OCI-M2 (cell line): ENCODE results near the gene CALCOCO1.
"Not testable (repeated sequence)": the region's sequence is repeated elsewhere in the genome, so short reads cannot be mapped to it uniquely, and the experiment has no call there.

Experiments
- DNase-seq: peaks from one replicate; lab custom pipeline; 2025; ENCODE audit not compliant: unreplicated experiment; lab: John Stamatoyannopoulos, UW

Gene CALCOCO1

DNA sequence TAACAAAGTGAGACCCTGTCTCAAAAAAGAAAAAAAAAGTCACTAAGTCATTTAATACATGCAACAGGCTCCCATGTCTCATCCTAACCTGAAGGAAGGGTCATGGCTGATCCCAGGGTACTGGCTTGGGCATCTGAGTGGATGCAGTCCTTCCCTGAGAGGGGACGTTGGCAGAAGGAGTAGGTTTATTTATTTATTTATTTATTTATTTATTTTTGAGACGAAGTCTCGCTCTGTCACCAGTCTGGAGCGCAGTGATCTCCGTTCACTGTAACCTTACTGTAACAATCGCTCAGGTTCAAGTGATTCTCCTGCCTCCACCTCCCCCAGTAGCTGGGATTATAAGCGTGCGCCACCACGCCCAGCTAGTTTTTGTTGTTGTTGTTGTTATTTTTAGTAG is 7.2 kb upstream of the CALCOCO1 start:
- no peak for DNase-seq

DNA sequence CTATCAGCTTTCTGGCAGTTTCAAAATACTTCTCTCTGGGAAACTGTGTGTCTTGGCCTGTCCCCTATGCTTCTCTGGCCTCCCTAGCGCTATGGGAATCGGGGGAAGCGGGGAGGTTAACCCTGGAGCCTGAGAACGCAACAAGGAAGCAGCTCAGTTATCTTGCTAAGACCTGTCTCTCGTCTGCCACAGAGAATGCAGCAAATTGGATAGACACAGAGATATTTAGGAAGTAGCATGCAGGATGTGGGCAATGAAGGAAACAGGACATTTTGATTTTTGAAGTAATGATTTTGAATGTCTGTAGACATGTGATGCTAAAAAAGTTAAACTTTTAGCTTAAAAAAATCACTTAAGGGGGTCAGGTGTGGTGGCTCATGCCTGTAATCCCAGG is 6.6 kb upstream of the CALCOCO1 start:
- no peak for DNase-seq

GRCh38 chr12:53733051-53733806 is 6.0 kb upstream of the CALCOCO1 start:
- no peak for DNase-seq

DNA sequence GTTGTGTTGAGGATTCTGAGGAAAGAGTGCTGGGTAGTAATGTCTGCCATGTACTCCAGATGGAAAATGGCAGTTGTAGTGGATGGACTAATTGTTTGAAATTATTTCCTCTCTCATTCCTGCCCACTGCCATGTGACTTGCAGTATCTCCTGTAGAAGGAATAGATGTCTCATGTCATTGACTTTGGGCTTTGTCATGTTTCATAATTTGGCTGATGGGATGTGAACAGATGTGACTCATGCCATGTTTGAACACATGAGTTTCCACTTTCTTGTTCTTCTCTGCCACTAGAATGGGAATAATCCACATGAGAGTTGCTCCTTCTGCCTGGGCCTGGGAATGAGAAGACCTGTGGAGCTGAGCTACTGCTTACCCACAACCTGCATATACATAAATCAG is 2.4 kb upstream of the CALCOCO1 start:
- no peak for DNase-seq

- no peak for DNase-seq
Observed at GRCh38 chr12:53728206-53728605, 954 bp upstream of the CALCOCO1 start.

- no peak for DNase-seq
Observed at GRCh38 chr12:53726946-53727309, 324 bp downstream of the CALCOCO1 start.

GRCh38 chr12:53726341-53726740 is 911 bp downstream of the CALCOCO1 start:
- DNase-seq = no peak

DNA sequence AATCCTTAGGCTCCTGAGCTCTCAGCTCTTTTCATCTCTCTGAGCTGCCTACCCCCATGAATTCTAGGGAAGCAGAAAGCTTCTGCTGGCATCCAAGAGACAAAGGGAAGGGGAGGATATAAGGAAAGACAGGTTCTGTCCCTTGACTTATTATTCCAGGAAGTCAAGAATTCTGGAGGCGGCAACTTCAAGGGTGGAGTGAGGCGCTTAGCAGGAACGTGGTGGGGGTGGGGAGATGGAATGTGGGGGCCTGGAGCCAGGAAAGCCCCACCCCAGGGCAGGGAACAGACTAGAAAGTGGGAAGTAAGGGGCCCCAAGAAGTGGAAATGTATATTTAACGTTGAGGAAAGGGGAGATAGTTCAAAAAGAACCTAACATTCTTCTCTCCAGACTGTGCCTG is 1.4 kb downstream of the CALCOCO1 start:
- DNase-seq = no peak

GRCh38 chr12:53722450-53723041 is 4.7 kb downstream of the CALCOCO1 start:
- DNase-seq = no peak

DNA sequence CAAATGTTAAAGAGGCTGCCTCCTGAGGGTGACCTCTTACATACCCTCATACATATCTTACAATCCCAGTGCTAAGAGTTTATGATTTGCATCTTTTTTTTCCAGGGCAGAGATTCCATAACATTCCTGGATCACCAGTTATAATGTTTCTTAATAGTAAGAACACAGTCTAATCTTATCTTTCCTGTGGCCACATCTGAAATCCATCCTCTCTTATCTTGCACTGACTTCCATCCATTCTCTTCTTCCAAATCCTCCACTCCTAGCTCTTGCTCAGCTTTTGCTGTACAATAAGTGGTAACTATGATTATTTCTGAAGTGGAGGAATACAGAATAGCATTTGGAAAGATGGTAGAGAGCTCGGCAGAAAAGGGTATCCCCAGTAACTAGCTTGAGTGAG is 6.3 kb downstream of the CALCOCO1 start:
- no peak for DNase-seq

GRCh38 chr12:53719649-53720048 is 7.6 kb downstream of the CALCOCO1 start:
- no peak for DNase-seq

DNA sequence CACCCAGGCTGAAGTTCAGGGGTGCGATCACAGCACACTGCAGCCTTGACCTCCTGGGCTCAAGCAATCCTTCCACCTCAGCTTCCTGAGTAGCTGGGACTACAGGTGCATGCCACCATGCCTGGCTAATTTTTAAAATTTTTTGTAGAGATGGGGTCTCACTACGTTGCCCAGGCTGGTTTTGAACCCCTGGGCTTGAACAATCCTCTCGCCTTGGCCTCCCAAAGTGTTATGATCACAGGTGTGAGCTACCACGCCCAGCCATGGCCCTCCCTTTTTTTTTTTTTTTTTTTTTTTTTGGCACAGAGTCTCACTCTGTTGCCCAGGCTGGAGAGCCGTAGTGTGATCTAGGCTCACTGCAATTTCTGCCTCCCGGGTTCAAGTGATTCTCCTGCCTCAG is 8.7 kb downstream of the CALCOCO1 start:
- not testable (repeated sequence) for DNase-seq

- no peak for DNase-seq
Observed at GRCh38 chr12:53717319-53717718, 9.9 kb downstream of the CALCOCO1 start.

DNA sequence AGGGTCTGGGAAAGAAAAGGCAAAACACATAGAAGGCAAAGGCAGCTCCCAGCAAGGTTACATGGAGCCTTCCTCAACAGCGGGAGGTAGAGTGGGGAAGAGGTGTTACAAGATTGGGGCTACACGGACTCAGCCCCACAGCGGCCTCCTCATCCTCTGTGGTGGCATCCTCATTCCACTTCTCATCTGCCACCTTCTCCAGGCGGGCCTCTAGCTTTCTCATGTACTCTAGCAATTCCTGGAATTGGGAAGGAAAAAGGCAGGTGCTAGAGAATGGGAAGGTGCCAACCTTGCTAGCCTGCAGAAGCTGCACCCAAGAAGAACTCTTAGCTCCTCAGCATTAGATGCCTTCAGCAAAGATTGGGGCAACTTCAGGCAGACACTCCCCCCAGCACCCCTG is 13.2 kb downstream of the CALCOCO1 start:
- DNase-seq = no peak

- DNase-seq = no peak
Observed at GRCh38 chr12:53713516-53713915, 13.7 kb downstream of the CALCOCO1 start.

DNA sequence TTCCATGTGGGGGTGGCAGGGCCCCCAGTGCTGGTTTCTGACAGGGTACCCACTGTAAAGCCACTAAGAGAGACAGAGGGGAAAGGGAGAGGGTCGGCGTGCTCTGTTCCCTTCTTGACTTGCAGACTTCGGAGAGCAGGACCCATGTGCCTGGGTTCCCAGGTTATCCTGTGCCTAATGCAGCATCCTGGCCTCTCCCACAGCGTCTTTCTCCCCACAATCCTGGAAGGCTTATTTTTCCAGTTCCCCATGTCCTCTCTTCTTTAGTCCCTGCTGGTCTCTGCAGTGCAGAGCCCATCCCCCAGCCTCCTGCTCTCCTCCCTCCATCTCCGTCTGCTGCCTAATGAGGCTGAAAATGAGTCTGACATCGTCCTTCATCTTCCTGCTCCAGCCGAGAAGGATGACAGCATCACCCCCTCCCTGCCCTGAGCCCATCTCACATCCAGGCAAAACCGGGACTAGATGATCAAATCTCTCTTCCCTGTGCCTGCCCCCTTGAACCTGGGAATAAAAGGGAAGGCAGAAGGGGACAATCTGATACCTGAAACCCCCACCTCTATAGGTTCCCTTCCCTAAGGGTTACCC is 15.1 kb downstream of the CALCOCO1 start:
- no peak for DNase-seq

DNA sequence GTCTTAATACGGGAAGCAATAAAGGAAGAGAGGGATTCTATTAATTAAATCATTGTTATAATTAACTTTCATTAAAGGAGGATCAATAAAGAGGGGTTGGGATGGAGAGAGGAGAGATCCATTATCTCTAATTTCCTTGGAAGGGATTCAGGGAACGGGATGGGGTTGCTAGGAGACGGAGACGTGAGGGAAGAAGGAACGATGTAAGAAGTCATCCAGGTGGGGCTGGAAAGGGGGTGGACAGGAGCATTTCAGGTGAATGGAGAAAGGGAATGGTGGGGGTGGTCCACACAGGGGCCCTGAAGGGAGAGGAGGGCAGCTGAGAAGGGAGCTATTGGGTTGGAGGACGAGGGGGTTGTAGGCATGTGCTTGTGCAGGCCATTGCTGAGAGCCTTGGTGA is 17.2 kb downstream of the CALCOCO1 start:
- no peak for DNase-seq

GRCh38 chr12:53709671-53710070 is 17.6 kb downstream of the CALCOCO1 start:
- DNase-seq = no peak

DNA sequence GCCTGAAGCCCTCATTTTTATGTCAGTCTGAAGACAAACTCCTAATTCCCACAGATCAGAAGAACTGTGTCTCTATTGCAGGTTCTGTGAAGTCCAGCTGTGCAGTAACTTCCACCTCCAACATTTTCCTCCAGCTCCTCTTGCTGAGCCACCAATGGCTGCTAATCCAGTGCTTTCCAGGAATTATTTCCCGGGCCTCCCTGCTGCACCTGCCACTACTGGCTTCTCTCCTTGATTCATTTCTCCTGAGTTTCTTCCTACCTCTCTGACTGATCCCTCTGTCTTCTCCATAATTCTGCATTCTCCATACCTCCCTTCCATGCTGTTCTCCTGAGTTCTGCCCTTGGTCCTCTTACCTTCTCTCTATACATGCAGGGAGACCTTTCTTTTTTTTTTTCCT is 21.2 kb downstream of the CALCOCO1 start:
- no peak for DNase-seq

DNA sequence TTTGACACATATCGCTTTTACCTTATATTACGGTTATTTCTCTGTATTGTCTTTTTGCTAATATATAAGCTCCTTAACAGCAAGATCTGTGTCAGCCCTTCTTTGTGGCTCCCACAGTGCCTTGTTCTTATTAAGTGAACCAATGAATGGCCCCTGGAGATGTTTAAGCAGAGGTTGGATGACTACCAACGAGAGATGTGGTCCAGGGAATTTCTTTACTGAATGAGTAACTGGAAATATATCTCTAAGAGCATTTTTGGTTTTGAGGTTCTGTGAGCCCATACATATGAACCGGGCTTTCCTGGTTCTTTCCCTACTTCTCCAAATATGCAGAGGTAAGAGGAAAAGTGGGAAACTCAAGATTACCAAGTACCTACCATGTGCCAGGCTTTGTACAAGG is 23.5 kb downstream of the CALCOCO1 start:
- DNase-seq = no peak

- DNase-seq = no peak
Observed at GRCh38 chr12:53701518-53702264, 25.6 kb downstream of the CALCOCO1 start.

DNA sequence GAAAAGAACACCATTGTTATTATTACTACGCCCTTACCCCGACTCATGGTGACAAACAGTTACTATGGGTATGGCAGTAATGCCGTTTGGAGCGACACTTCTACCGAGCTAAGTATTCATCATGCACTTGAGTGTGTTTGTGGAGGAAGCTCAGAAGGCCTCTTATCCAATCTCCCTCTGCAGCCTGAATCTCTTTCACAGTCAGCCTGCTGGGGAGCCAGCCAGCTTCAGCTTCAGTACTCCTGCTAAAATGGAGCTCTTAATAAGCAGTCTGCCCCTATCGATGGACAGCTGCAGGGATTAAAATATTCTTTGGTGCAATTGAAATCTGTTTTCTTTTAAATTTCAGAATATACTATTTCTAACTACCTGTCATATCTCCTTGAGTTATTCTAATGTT is 26.7 kb downstream of the CALCOCO1 start:
- DNase-seq = no peak
